Naive B cell (primary cell): Measurements from ENCODE around the gene CACNA1I. TPM values are rescaled to one million over a fixed set of nuclear protein-coding genes. Genes with fewer than 3 reads are reported as not detected.

Experiments
- ATAC-seq, 2 donors: fragments of 150-1000 bp; cut with Tn5 transposase; 2 replicates each; pipeline ENCODE4 v1.10.0; 2021; ENCODE audit warnings: low read depth in 2 of 2, mild to moderate bottlenecking in 2 of 2, moderate library complexity in 2 of 2
- DNase-seq: peaks from one replicate; pipeline ENCODE4 v3.0.0; 2022
- H3K27ac Mint-ChIP-seq, 6 donors: one replicate each; pipeline ENCODE4 v1.8.0; 2020 to 2022; ENCODE audit warnings: mild to moderate bottlenecking in 6 of 6, mixed read lengths in 6 of 6, moderate library complexity in 5 of 6, inconsistent platforms in 2 of 6
- H3K27me3 Mint-ChIP-seq, 3 donors: one replicate each; pipeline ENCODE4 v1.8.0; 2021 to 2022; ENCODE audit warnings: mixed read lengths in 3 of 3, mild to moderate bottlenecking in 1 of 3
- H3K36me3 Mint-ChIP-seq, 2 donors: one replicate each; pipeline ENCODE4 v1.8.0; 2020 to 2022; ENCODE audit warnings: mixed read lengths in 2 of 2, inconsistent platforms in 1 of 2, mild to moderate bottlenecking in 1 of 2
- H3K4me1 Mint-ChIP-seq, 3 donors: one replicate each; pipeline ENCODE4 v1.8.0; 2020 to 2022; ENCODE audit warnings: mixed read lengths in 3 of 3, inconsistent platforms in 1 of 3, mild to moderate bottlenecking in 1 of 3, moderate library complexity in 1 of 3
- H3K4me3 Mint-ChIP-seq, 8 donors: one replicate each; pipeline ENCODE4 v1.8.0; 2020 to 2022; ENCODE audit warnings: mild to moderate bottlenecking in 8 of 8, mixed read lengths in 8 of 8, moderate library complexity in 8 of 8, inconsistent platforms in 2 of 8
- H3K9me3 Mint-ChIP-seq, 7 donors: one replicate each; pipeline ENCODE4 v1.8.0; 2020 to 2022; ENCODE audit warnings: mixed read lengths in 7 of 7, mild to moderate bottlenecking in 5 of 7, inconsistent platforms in 2 of 7, moderate library complexity in 1 of 7
- polyA plus RNA-seq, 6 donors: library from polyadenylated mRNA; unstranded; fragments of 300-500 nt; fragmentation: Illumina TruSeq; gene quantifications; one replicate each; pipeline ENCODE4 v1.2.3, GENCODE V29; 2021; ENCODE audit warnings: low read depth in 6 of 6

Gene CACNA1I
- polyA plus RNA-seq, 6 donors from 2014 or later, result not detected

DNA sequence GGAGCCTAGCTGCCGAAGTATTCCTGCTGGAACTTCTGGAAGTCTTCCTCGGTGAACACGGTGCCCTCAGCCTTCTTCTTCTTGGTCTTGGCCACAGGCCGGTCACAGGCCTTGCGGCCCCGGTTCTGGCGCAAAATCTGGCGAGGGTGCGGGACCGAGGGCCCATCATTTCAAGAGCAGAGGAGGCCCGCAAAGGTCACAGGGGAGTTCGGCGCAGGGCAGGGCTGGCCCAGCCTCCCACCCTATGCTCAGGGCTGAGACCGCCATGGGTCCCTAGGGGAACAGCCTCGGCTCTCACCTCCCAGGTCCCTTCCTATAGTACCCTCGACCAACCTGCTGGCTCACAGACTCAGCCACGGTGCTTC is 41.1 kb upstream of the CACNA1I start:
- Mint-ChIP-seq H3K27me3 (no peaks in the 10 kb centered on the region), H3K36me3 (no peaks in the 10 kb centered on the region), H3K9me3 (no peaks in the 10 kb centered on the region), H3K4me3 (peak overlapping the region; percentile 63 to 97 (median 75)), H3K4me1 (peaks cover 62 to 87% (median 80%) of the 10 kb centered on the region in 3 donors), H3K27ac (peak overlapping the region in 3 of 6 donors; percentile 54 to 90 (median 87))
- DNase-seq (no peak), ATAC-seq (no peak)

DNA sequence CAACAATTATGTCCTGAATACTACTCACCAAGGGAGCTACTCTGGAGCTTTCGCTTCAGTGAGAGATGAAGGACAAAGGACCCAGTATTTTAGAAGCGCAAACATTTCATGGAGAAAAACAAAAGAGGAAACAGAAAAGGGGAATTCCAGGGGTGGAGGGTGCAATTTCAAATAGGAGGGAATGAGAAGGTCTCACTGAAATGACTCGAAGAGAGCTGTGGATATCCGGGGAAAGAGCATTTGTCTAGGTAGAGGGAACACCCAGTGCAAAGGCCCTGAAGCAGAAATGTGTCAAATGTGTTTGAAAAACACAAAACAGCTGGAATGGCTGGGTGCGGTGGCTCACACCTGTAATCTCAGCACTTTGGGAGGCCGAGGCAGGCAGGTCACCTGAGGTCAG is 40.4 kb upstream of the CACNA1I start:
- H3K27ac Mint-ChIP-seq, result peak overlapping the region in 5 of 6 donors; percentile 9 to 95 (median 91)
- no peaks in the 10 kb centered on the region for H3K36me3 Mint-ChIP-seq
- H3K4me1 Mint-ChIP-seq, result peaks cover 57 to 82% (median 73%) of the 10 kb centered on the region in 3 donors
- no peaks in the 10 kb centered on the region for H3K27me3 Mint-ChIP-seq
- no peaks in the 10 kb centered on the region for H3K9me3 Mint-ChIP-seq
- peak overlapping the region; percentile 9 to 97 (median 74) for H3K4me3 Mint-ChIP-seq
- DNase-seq, result no peak
- ATAC-seq, result no peak

DNA sequence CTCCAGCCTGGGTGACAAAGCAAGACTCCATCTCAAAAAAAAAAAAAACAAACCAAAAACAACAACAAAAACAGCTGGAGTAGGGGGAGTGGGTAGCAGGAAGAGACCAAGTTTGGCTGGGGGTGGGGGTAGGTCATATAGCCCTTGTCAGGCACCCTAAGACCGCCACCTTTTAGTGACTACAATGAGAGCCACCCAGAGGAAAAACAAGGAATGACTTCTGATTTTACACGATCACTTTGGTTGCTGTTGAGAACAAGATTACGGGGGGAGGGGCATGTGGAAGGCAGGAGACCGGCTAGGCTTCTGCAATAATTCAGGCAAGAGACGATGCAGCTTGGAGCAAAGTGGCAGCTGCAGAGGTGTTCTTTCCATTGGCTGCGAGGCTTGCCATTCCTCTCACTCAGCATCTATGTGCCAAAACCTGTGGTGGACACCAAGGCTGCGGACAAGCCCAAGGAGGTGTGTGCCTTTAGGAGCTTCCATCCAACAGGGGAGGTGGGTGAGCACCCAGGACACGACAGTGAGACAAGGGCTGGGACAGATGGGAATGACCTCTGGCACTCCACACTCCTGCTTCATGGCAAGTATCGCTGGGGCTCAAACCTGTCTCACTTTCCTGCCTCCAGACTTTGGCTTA is 39.7 kb upstream of the CACNA1I start:
- H3K4me1 Mint-ChIP-seq, result peaks cover 52 to 75% (median 66%) of the 10 kb centered on the region in 3 donors
- ATAC-seq (no peak), DNase-seq (peak; percentile 39)
- peak overlapping the region in 3 of 6 donors; percentile 26 to 94 (median 50) for H3K27ac Mint-ChIP-seq
- no peaks in the 10 kb centered on the region for H3K27me3 Mint-ChIP-seq
- no peaks in the 10 kb centered on the region for H3K9me3 Mint-ChIP-seq
- peak overlapping the region; percentile 61 to 98 (median 92) for H3K4me3 Mint-ChIP-seq
- H3K36me3 Mint-ChIP-seq, result no peaks in the 10 kb centered on the region

DNA sequence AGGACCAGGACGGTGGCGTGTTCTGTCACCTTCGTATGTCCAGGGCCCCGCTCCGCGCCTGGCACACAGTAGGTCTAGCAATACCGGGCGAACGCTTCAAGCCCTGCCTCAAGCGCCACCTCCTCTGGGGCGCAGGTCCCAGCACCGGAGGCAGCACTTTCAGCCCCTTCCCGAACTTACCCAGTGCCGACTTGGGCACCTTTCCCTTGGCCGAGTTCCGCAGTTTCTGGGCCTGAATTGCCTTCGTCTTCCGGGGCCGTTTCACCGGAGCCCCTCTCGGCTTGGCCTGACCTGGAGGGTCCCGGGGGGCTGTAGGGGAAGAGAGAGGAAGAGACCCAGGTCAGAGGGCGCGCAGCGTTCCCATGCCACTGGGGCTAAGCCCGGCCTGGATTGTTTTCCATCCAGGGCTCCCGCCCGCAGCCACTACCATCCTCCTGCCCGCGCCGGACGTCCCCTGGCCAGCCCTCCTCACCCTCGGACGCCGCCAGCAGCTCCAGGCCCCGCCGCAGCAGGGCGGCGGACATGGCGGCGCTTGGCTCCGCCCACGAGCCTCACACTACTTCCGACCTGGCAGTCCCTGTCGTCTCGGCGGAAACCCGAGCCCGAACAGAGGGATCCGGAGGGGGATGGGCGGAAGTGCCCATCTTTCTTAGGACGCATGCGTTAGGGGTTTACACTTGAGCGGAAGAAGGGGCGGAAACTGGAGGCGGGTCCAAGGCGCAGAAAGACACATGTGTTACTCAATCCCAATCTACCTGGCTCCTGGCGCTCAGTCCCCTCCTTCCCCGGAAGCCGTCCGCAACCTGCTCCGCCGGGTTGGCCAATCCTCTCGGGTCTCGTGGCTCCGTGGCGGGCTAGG is 38.1 kb upstream of the CACNA1I start, which contains the start of gene RPS19BP1:
Gene RPS19BP1, minus strand, starts transcription at position 534 of the 859 bp plus-strand sequence. Its CDS starts 10 bp downstream, at position 524.
- Mint-ChIP-seq H3K27ac (peak within 1 kb of the TSS; percentile 94 to 98 (median 97)), H3K9me3 (no peaks in the 10 kb centered on the region), H3K4me1 (peaks cover 41 to 62% (median 52%) of the 10 kb centered on the region in 3 donors), H3K4me3 (peak within 1 kb of the TSS; percentile 92 to 98 (median 96)), H3K36me3 (no peaks in the 10 kb centered on the region), H3K27me3 (no peaks in the 10 kb centered on the region)
- ATAC-seq (peak; percentile 83 to 85), DNase-seq (peak; percentile 99)

DNA sequence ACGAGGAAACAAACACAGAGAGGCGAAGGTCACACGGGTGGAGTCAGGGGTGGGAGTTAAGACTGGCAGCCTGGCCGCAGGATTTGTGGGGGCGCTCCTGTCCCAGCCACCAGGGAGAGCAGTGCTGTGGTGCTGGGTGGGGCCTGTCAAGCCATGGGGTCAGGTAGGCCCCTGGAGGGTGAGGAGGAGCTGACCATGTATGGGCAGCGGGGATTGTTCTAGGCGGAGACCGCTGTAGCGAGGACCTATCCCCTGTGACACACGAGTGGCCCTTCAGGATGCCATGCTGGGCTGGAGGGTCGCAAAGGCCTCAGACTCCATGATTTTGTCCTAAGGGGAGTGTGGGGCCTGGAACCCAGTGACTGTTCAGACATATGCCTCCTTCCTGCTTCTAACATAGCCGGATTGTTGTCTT is 36.5 kb upstream of the CACNA1I start:
- ATAC-seq (no peak), DNase-seq (no peak)
- Mint-ChIP-seq H3K27ac (peak overlapping the region in 2 of 6 donors; percentile 53 to 56), H3K9me3 (no peaks in the 10 kb centered on the region), H3K4me3 (peak overlapping the region in 1 of 8 donors; percentile 16), H3K36me3 (no peaks in the 10 kb centered on the region), H3K27me3 (no peaks in the 10 kb centered on the region), H3K4me1 (peaks cover 27 to 45% (median 35%) of the 10 kb centered on the region in 3 donors)

DNA sequence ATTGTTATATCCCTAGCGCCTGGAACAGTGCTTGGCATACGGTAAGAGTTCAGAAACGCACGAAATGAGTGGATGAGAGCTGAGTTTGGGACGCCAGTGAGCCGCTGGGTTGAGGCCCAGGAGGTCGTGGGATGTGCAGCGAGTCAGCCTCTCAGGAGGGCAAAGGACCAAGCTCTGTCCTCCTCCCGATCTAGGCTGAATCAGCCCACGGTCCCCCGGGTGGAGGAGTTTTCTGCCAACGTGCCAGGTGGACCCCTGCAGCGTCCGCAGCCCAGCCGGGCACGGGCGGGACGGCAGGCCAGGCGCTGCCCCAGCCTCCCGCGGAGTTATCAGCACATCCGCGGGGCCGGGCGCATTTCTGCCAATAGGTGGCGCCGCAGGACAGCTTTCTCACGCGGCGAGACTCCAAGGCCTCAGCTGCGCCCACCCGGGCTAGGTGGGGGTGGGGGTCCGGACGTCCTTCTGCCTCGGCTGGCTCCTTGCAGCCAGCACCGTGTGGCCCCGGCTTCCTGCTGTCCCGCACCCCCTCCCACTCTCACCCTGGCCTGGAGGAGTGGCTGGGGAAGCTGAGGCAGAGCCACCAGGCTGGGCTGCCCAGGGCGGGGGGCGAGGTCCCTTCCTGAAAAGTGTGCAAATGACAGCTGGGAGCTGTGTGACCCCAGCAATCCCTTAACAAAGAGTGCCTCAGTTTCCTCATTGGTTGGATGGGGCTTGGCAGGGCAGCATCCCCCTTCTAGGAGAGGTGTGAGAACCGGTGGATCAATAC is 35.8 kb upstream of the CACNA1I start:
- Mint-ChIP-seq H3K9me3 (no peaks in the 10 kb centered on the region), H3K27me3 (no peaks in the 10 kb centered on the region), H3K27ac (peak overlapping the region in 1 of 6 donors; percentile 53), H3K36me3 (no peaks in the 10 kb centered on the region), H3K4me1 (peaks cover 24 to 38% (median 29%) of the 10 kb centered on the region in 3 donors), H3K4me3 (peak overlapping the region in 1 of 8 donors; percentile 16)
- DNase-seq (peak; percentile 74), ATAC-seq (peak; percentile 15 to 20)

DNA sequence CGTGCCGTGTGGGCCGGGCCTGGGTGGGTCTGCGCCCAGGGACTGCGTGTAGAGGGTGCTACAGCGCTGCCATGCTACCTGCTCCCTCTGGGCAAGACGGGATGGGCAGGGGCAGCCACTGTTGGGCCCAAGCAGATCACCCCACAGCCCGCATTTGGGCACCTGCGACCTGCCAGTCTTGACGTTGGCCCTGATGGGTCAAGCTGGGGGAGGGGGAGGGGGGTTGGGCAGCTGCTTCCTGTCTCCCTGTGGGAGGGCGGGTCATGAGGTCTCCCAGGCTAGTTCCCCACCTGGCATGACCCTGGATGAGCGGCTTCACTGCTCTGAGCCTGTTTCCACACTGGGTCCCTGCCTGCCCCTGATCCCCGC is 35.2 kb upstream of the CACNA1I start:
- H3K9me3 Mint-ChIP-seq, result no peaks in the 10 kb centered on the region
- H3K4me1 Mint-ChIP-seq, result peaks cover 19 to 33% (median 23%) of the 10 kb centered on the region in 3 donors
- no peak for DNase-seq
- no peaks in the 10 kb centered on the region for H3K36me3 Mint-ChIP-seq
- no peak overlapping the region for H3K4me3 Mint-ChIP-seq
- peaks cover 0 to 3% (median 3%) of the 10 kb centered on the region in 3 donors for H3K27me3 Mint-ChIP-seq
- ATAC-seq, result no peak
- peak overlapping the region in 1 of 6 donors; percentile 33 for H3K27ac Mint-ChIP-seq

DNA sequence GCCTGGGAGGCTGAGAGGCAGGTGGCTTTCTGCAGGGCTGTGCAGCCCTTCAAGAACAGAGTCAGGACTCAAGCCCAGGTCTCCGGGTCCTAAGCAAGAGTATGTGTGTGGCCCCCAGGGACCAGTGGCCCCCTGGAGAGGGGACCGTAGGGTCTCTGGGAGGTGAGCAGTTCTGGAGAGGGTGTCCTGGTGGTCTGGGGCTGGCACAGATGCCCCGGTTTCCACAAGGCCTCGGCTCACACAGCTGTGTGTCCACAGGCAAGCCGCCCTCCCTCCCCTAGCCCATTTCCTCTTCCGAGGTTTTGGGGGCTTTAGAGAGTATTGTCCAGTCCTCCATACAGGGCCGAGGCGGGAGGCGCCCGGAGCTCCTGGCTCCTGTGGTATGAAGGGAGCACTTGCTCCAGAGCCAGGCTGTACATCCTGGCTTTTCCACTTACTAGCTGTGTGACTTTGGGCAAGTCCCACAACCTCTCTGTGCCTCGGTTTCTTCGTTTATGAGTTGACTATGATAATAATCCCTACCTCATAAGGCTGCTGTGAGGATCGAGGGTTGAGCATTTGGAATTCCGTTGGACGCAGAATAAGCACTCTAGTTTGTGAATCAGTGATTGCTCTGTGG is 34.6 kb upstream of the CACNA1I start:
- Mint-ChIP-seq H3K4me1 (peaks cover 15 to 27% (median 17%) of the 10 kb centered on the region in 3 donors), H3K27me3 (peaks cover 0 to 6% (median 6%) of the 10 kb centered on the region in 3 donors), H3K27ac (no peak overlapping the region), H3K9me3 (no peaks in the 10 kb centered on the region), H3K36me3 (no peaks in the 10 kb centered on the region), H3K4me3 (no peak overlapping the region)
- DNase-seq (no peak), ATAC-seq (no peak)

DNA sequence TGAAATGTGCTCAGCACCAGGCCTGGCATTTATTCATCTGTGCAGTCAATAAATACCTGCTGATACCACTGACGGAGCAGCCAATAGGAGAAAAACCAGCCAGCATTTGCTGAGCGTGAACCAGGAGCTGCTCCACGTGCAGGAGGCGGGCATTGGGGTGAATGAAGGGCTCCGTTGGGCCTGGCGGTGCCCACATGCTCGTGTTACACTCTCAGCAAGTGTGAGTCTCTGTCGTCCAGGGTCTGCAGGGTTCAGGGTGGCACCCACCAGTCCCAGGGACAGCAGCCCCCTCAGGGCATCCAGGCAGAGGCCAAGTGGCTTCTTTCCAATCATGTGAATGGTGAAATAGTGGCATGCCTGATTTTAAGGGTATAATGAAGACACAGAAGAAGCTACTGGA is 33.8 kb upstream of the CACNA1I start:
- H3K9me3 Mint-ChIP-seq, result no peaks in the 10 kb centered on the region
- H3K27ac Mint-ChIP-seq, result no peak overlapping the region
- no peak overlapping the region for H3K4me3 Mint-ChIP-seq
- H3K36me3 Mint-ChIP-seq, result no peaks in the 10 kb centered on the region
- DNase-seq, result no peak
- ATAC-seq, result no peak
- peaks cover 8 to 19% (median 9%) of the 10 kb centered on the region in 3 donors for H3K4me1 Mint-ChIP-seq
- peaks cover 0 to 6% (median 6%) of the 10 kb centered on the region in 3 donors for H3K27me3 Mint-ChIP-seq

DNA sequence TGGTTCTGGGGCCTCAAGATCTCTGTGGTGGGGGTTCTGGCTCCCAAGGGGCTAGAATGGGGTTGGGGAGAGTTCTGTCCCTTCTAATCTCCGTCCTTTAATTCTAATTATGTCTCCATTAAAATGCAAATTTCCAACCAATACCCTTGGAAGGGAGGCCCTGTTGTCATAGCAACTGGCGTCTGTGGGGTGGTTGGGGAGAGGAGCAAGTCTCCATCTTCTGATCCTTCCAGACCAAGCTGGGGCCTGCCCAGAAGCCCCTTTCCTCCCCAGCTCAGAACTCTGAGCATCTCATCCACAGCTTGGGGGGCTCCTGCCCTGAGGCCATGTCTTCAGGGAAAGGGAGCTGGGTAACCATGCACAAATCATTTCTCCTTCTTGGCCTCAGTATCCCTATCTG is 32.6 kb upstream of the CACNA1I start:
- DNase-seq, result no peak
- no peak overlapping the region for H3K4me3 Mint-ChIP-seq
- H3K4me1 Mint-ChIP-seq, result peaks cover 2 to 8% (median 4%) of the 10 kb centered on the region in 3 donors
- no peak for ATAC-seq
- no peaks in the 10 kb centered on the region for H3K9me3 Mint-ChIP-seq
- peaks cover 0 to 16% (median 9%) of the 10 kb centered on the region in 3 donors for H3K27me3 Mint-ChIP-seq
- no peak overlapping the region for H3K27ac Mint-ChIP-seq
- no peaks in the 10 kb centered on the region for H3K36me3 Mint-ChIP-seq

DNA sequence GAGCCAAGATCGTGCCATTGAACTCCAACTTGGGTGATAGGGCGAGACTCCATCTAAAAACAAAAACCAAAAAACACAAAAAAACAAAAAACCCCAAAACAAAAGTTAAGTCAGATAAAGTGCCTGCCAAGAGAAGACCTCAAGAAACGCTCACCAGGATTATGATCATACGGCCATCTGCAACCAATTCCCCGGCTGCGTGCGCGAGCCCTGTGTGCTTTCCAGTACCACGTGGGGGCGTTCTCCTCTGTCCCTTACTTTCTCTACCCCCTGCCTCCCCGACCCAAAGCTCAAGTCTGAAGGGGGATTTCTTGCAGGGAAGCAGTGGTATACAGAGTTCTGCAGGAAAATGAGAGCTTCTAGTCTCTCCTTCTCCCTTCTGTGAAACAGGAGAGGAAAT is 27.5 kb upstream of the CACNA1I start:
- H3K4me1 Mint-ChIP-seq, result peaks cover 13 to 20% (median 18%) of the 10 kb centered on the region in 3 donors
- H3K27ac Mint-ChIP-seq, result peak overlapping the region in 1 of 6 donors; percentile 60
- peaks cover 34 to 58% (median 52%) of the 10 kb centered on the region in 3 donors for H3K27me3 Mint-ChIP-seq
- H3K9me3 Mint-ChIP-seq, result peaks cover 0 to 4% (median 0%) of the 10 kb centered on the region in 7 donors
- peaks cover 0 to 8% of the 10 kb centered on the region in 2 donors for H3K36me3 Mint-ChIP-seq
- H3K4me3 Mint-ChIP-seq, result no peak overlapping the region
- DNase-seq, result no peak
- ATAC-seq, result peak; percentile 60 to 76

DNA sequence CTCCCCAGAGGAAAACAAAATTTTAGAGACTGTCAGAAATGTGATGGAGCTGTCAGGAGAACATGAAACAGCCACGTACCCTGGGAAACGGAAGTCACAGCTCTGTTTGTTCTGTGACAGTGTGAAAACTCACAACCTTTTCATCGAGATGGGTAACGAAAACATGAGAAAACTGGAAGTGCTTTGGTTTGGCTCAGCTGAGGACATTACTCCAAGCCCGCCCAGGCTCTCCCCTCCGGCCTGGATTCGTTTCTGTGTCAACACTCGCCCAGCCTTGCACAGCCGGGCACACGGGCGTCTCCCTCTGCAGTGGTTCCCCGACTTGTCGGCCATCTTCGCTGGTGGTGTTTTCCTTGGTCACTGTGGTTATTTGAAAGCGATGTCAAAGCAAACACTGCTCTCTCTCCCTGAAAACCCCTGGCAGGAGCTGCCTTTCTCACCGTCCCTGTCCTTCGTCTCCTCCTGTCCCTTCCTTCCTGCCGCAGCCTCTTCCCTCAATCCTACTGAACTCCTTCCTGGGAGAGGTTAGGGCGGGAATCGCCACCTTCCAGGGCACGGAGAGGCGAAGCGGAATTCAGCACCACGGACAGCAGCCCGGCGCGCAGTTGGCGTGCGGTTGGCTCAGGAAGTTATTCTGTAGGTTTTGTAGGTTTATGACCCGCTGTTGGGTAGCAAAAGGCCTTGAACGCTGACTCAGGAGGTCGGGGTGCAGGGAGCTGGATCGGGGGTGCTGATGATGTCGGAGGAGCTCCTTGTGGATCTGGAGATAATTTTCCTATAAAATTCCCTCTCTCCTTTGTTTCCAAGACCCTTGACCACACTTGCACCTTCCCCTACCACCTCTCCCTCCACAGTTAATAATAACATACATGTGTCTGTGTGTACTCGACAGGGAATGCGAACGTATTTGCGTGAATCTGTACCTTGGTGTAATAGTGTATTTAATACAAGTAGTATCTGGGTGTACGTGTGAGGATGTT is 24.9 kb upstream of the CACNA1I start:
- DNase-seq, result no peak
- H3K27ac Mint-ChIP-seq, result peak overlapping the region in 2 of 6 donors; percentile 13 to 85
- peaks cover 13 to 20% (median 18%) of the 10 kb centered on the region in 3 donors for H3K4me1 Mint-ChIP-seq
- ATAC-seq, result peak in 1 of 2 donors; percentile 55
- H3K4me3 Mint-ChIP-seq, result no peak overlapping the region
- peaks cover 0 to 8% of the 10 kb centered on the region in 2 donors for H3K36me3 Mint-ChIP-seq
- H3K9me3 Mint-ChIP-seq, result peaks cover 0 to 4% (median 0%) of the 10 kb centered on the region in 7 donors
- H3K27me3 Mint-ChIP-seq, result peaks cover 44 to 60% (median 57%) of the 10 kb centered on the region in 3 donors
